Stimulated activated CD8-positive, alpha-beta memory T cell treated with anti-CD3 and anti-CD28 coated beads, Interleukin-7, amount 100 ng/mL, for 48 hours (primary cell): ENCODE results near the gene SLC13A2.

Experiments
- DNase-seq, 2 donors: peaks; one replicate each; pipeline ENCODE4 v3.0.0-alpha.2; 2020; ENCODE audit warnings: low read depth in 1 of 2; ENCODE audit errors: extremely low read depth in 1 of 2

The SLC13A2 gene

GRCh38 chr17:28470914-28471366 is 2.5 kb upstream of the SLC13A2 start:
- DNase-seq = no peak

- DNase-seq = no peak
Observed at GRCh38 chr17:28471531-28472342, 1.7 kb upstream of the SLC13A2 start.

- DNase-seq = no peak
Observed at GRCh38 chr17:28472871-28473497, 460 bp upstream of the SLC13A2 start.

- DNase-seq = no peak
Observed at GRCh38 chr17:28474111-28474531, 677 bp downstream of the SLC13A2 start.

GRCh38 chr17:28475151-28475900 is 1.9 kb downstream of the SLC13A2 start:
- no peak for DNase-seq

- DNase-seq = no peak
Observed at GRCh38 chr17:28476076-28476865, 2.8 kb downstream of the SLC13A2 start.

GRCh38 chr17:28477928-28478327 is 4.5 kb downstream of the SLC13A2 start:
- no peak for DNase-seq

- no peak for DNase-seq
Observed at GRCh38 chr17:28478712-28479615, 5.5 kb downstream of the SLC13A2 start.

- DNase-seq = no peak
Observed at GRCh38 chr17:28480278-28480677, 6.8 kb downstream of the SLC13A2 start.

GRCh38 chr17:28480799-28481571 is 7.5 kb downstream of the SLC13A2 start:
- DNase-seq = no peak

- no peak for DNase-seq
Observed at GRCh38 chr17:28482551-28483199, 9.2 kb downstream of the SLC13A2 start.

- DNase-seq = no peak
Observed at GRCh38 chr17:28484296-28484695, 10.9 kb downstream of the SLC13A2 start.

- DNase-seq = no peak
Observed at GRCh38 chr17:28485049-28485448, 11.6 kb downstream of the SLC13A2 start.

- no peak for DNase-seq
Observed at GRCh38 chr17:28487881-28488532, 14.6 kb downstream of the SLC13A2 start.

- DNase-seq = no peak
Observed at GRCh38 chr17:28488533-28489276, 15.3 kb downstream of the SLC13A2 start.

GRCh38 chr17:28491286-28491685 is 17.8 kb downstream of the SLC13A2 start:
- no peak for DNase-seq

- no peak for DNase-seq
Observed at GRCh38 chr17:28491860-28492259, 18.4 kb downstream of the SLC13A2 start.
